ENCODE results near the gene NELL1. TPM values are rescaled to one million over a fixed set of nuclear protein-coding genes. Genes with fewer than 3 reads are reported as not detected.

Gene NELL1
- total and polyA plus RNA-seq, 4 donors: 0.05 to 0.31 (median 0.12) TPM; not detected in 1

DNA sequence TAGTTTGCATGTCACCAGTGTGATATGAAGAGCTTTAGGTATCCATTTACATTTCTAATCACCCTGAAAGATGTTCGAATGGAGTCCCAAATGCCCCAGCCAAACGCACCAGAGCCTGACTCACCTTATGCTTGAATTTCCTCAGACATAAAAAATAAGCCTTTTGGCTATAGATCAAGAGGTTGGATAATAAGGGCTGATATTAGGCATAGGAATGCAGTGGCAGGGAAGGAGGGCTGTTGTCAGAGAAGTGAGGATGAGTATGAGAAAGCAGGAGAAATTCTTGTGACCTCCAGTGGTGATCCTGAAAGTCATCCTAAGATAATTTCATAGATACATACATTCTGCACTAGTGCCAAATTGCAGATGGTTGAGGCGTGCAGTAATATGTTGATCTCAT, 264.6 kb downstream of the NELL1 start:
- no peaks in the 10 kb centered on the region for H3K9me3 ChIP-seq (ENCODE audit: control insufficient read depth in 4 of 4, insufficient read depth in 3 of 4, low read length in 3 of 4)
- H3K4me3 ChIP-seq: no peak overlapping the region
- DNase-seq (no peak), ATAC-seq (ENCODE audit: insufficient read depth, low FRiP score) (no peak)
- H3K27ac ChIP-seq (ENCODE audit: low read depth in 1 of 2, low read length in 1 of 2): no peak overlapping the region
- H3K36me3 ChIP-seq (ENCODE audit: control insufficient read depth in 4 of 4, insufficient read depth in 4 of 4, low read length in 4 of 4): no peaks in the 10 kb centered on the region
- TF ChIP-seq, protein P1, sequence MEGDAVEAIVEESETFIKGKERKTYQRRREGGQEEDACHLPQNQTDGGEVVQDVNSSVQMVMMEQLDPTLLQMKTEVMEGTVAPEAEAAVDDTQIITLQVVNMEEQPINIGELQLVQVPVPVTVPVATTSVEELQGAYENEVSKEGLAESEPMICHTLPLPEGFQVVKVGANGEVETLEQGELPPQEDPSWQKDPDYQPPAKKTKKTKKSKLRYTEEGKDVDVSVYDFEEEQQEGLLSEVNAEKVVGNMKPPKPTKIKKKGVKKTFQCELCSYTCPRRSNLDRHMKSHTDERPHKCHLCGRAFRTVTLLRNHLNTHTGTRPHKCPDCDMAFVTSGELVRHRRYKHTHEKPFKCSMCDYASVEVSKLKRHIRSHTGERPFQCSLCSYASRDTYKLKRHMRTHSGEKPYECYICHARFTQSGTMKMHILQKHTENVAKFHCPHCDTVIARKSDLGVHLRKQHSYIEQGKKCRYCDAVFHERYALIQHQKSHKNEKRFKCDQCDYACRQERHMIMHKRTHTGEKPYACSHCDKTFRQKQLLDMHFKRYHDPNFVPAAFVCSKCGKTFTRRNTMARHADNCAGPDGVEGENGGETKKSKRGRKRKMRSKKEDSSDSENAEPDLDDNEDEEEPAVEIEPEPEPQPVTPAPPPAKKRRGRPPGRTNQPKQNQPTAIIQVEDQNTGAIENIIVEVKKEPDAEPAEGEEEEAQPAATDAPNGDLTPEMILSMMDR (IDR thresholded peaks at IDR 0.05; ENCODE audit: control extremely low read depth, extremely low read depth): no peak
- 70 to 79% methylated on average over 3 of the region's 3 CpGs for WGBS, 2 donors
- H3K9ac ChIP-seq (ENCODE audit: insufficient read depth in 1 of 2, low read length in 2 of 2): no peak overlapping the region
- no peaks in the 10 kb centered on the region for H3K27me3 ChIP-seq (ENCODE audit: control insufficient read depth in 3 of 3, insufficient read depth in 3 of 3, low read length in 2 of 3)
- H3K4me1 ChIP-seq (ENCODE audit: control insufficient read depth in 5 of 5, insufficient read depth in 5 of 5, low read length in 5 of 5): no peaks in the 10 kb centered on the region

DNA sequence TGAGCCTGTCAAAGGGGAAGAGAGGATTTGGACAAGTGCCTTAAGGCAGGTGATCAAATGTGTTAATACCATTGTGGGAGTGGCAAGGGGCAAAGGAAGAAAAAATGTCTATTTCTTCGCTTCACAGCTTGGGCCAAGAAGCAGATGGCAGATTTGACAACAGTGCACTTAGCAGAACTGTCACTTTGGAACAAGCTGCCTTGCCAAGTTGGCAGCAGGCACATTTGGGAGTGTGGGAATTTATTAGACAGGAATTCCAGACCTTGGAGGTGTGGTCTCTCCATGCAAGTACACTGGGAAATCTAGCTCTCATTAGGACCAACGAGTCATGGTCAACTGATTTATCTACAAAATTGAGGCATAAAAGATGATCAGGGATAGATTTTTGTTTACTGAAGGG, 265.1 kb downstream of the NELL1 start:
- ATAC-seq (ENCODE audit: insufficient read depth, low FRiP score): no peak
- Histone ChIP-seq H3K36me3 (ENCODE audit: control insufficient read depth in 4 of 4, insufficient read depth in 4 of 4, low read length in 4 of 4) (no peaks in the 10 kb centered on the region), H3K27ac (ENCODE audit: low read depth in 1 of 2, low read length in 1 of 2) (no peak overlapping the region), H3K9ac (ENCODE audit: insufficient read depth in 1 of 2, low read length in 2 of 2) (no peak overlapping the region), H3K27me3 (ENCODE audit: control insufficient read depth in 3 of 3, insufficient read depth in 3 of 3, low read length in 2 of 3) (no peaks in the 10 kb centered on the region), H3K4me1 (ENCODE audit: control insufficient read depth in 5 of 5, insufficient read depth in 5 of 5, low read length in 5 of 5) (no peaks in the 10 kb centered on the region), H3K9me3 (ENCODE audit: control insufficient read depth in 4 of 4, insufficient read depth in 3 of 4, low read length in 3 of 4) (no peaks in the 10 kb centered on the region), H3K4me3 (no peak overlapping the region)
- no peak for DNase-seq
- WGBS, 2 donors: 52 to 70% methylated on average over 2 of the region's 2 CpGs
- TF ChIP-seq, protein P1 (IDR thresholded peaks at IDR 0.05; ENCODE audit: control extremely low read depth, extremely low read depth): no peak

DNA sequence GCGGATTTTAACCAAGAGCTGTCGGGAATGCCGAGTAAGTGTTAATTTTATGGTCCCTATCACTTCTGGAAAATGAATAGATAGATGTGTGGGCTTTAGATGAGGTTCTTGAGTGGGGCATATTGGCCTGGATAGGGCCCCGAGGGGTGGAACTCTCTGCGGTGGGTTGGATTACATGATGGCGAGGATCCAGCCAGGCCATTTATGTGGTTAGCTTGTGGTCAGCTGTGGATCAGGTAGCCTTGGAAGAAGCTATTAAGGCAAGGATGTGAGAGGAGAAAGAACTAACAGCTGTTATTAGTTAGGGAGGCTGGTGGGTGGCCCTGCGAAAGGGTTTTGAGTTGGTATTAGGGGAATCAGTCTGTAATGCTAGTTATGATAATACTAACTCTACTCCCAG, 268.4 kb downstream of the NELL1 start:
- H3K27ac ChIP-seq (ENCODE audit: low read depth in 1 of 2, low read length in 1 of 2): no peak overlapping the region
- H3K4me1 ChIP-seq (ENCODE audit: control insufficient read depth in 5 of 5, insufficient read depth in 5 of 5, low read length in 5 of 5): no peaks in the 10 kb centered on the region
- TF ChIP-seq, protein P1 (IDR thresholded peaks at IDR 0.05; ENCODE audit: control extremely low read depth, extremely low read depth): no peak
- DNase-seq (no peak), ATAC-seq (ENCODE audit: insufficient read depth, low FRiP score) (no peak)
- no peak overlapping the region for H3K4me3 ChIP-seq
- WGBS, 2 donors: 89 to 91% methylated on average over 7 of the region's 7 CpGs
- no peaks in the 10 kb centered on the region for H3K36me3 ChIP-seq (ENCODE audit: control insufficient read depth in 4 of 4, insufficient read depth in 4 of 4, low read length in 4 of 4)
- H3K9me3 ChIP-seq (ENCODE audit: control insufficient read depth in 4 of 4, insufficient read depth in 3 of 4, low read length in 3 of 4): no peaks in the 10 kb centered on the region
- H3K27me3 ChIP-seq (ENCODE audit: control insufficient read depth in 3 of 3, insufficient read depth in 3 of 3, low read length in 2 of 3): no peaks in the 10 kb centered on the region
- H3K9ac ChIP-seq (ENCODE audit: insufficient read depth in 1 of 2, low read length in 2 of 2): no peak overlapping the region

DNA sequence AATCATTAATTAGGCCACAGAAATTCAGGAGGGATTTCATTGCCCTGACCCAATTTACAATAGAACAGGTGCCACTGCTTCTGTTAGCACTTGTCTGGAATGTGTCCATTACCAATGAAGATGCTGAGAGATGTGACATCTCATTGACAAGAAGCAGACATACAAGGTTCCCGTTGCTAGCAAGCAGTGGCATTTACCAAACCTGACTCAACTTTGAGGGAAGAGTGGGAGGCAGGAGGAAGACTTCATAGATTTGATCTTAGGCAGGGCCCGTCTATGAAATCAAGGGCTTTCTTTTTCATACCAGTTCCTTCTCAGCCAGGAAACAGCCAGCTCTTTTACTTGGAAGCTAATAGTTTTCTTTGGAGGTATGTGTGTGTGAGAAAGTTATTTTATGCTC, 280.2 kb downstream of the NELL1 start:
- no peak for ATAC-seq (ENCODE audit: insufficient read depth, low FRiP score)
- TF ChIP-seq, protein P1 (IDR thresholded peaks at IDR 0.05; ENCODE audit: control extremely low read depth, extremely low read depth): no peak
- Histone ChIP-seq H3K27ac (ENCODE audit: low read depth in 1 of 2, low read length in 1 of 2) (no peak overlapping the region), H3K36me3 (ENCODE audit: control insufficient read depth in 4 of 4, insufficient read depth in 4 of 4, low read length in 4 of 4) (no peaks in the 10 kb centered on the region), H3K9me3 (ENCODE audit: control insufficient read depth in 4 of 4, insufficient read depth in 3 of 4, low read length in 3 of 4) (no peaks in the 10 kb centered on the region), H3K27me3 (ENCODE audit: control insufficient read depth in 3 of 3, insufficient read depth in 3 of 3, low read length in 2 of 3) (no peaks in the 10 kb centered on the region), H3K4me1 (ENCODE audit: control insufficient read depth in 5 of 5, insufficient read depth in 5 of 5, low read length in 5 of 5) (no peaks in the 10 kb centered on the region), H3K4me3 (no peak overlapping the region), H3K9ac (ENCODE audit: insufficient read depth in 1 of 2, low read length in 2 of 2) (no peak overlapping the region)
- DNase-seq: no peak
- WGBS, 2 donors: 53 to 55% methylated on average over 2 of the region's 2 CpGs
